C1 segment of cervical spinal cord (tissue), 14 donors: ENCODE measurements around the gene MAPK8.

Experiments
- DNase-seq, 14 donors: peaks; one replicate each; lab custom pipeline; 2025; lab: John Stamatoyannopoulos, UW

Gene MAPK8

DNA sequence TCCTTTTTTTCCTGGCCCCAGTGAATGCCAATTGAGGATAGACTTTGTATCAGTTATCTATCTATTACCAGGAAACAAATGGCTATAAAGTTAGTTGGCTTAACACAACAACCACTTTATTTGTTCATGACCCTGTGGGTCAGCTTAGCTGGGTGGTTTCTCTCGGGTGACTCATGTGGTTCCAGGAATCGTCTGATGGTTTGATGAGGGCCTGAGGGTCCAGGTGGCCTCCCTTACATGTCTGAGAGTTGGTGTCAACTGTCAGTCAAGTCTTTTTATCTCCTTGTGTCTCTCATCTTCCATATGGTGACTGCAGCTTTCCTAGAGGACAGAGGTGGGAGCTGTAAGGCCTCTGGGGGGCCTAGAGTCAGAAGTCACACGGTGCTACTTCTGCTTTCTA is 15.3 kb upstream of the MAPK8 start:
- DNase-seq, result no peak

DNA sequence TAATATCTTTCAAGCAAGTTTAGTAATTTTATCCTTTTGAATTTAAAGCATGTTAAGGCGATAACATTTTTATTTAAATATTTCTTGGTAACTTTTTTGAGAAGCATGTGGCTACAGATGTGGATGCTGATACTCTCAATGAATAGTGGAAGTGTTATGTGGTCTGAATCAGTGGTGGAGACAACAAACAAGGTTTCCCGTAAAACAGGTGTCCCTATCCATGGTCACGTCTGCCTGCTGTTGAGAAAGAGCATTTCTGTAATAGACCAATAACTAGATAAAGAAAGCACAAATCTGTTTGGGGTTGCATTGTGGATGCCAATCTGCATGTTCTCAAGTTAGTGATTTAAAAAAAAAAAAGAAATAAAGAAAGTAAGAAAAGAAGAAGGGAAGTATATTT is 13.9 kb upstream of the MAPK8 start:
- no peak for DNase-seq

DNA sequence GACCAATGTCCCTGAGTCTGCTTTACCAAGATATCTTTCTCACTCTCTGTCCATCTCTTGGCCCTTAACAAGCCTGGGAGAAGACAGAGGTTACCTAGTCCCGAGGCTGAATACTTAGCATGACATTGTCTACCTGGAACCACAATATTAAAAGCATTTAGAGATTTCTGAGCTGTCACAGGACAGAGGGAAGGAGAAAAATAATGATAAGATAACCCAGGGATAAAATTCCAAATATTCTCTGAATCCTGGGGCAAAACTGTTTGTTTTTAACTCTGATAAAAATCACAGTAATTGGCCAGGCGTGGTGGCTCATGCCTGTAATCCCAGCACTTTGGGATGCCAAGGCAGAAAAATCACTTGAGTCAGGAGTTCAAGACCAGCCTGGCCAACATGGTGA is 12.0 kb upstream of the MAPK8 start:
- no peak for DNase-seq

DNA sequence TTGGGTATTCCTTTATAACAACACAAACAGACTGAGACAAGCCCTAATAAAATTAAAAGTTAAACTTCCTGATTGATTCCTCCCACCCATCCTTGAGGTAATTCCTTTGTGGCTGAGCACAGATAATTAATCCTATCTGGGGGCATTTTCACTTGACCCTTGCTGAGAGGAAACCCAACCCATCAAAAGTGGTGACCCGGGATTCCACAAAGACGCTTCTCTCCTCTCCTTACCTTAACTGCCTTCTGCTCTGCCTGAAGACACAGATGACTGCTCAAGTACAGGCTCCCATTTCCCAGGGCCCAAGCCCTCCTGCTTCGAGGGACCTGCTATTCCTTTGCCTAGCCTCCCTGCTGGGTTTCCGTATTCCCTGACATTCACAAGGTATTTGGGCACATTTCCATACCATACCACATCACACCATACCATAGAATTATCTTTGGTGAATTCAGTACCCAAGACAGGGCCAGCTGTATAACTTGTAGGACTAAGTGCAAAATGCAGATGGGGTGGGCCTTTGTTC is 9.8 kb upstream of the MAPK8 start:
- DNase-seq, result no peak

GRCh38 chr10:48299066-48299465 is 7.4 kb upstream of the MAPK8 start:
- DNase-seq, result no peak

DNA sequence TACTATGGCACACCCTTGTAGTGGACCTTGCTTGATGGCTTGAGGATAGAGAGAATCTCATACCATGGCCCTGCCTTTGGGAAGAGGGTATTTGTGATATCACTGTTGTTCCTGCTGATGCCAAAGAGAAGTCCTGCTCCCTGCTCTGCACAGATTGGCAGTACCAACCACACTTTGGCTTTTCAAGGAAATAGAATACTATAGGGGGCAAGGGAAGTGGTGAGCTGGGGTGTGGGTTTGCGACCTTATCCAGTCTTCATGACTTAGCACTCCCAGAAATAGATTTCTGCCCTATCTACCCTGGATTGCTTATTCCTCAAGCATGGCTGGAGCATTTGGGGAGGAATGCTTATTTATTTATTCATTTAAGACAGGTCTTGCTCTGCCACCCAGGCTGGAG is 6.8 kb upstream of the MAPK8 start:
- DNase-seq, result no peak

DNA sequence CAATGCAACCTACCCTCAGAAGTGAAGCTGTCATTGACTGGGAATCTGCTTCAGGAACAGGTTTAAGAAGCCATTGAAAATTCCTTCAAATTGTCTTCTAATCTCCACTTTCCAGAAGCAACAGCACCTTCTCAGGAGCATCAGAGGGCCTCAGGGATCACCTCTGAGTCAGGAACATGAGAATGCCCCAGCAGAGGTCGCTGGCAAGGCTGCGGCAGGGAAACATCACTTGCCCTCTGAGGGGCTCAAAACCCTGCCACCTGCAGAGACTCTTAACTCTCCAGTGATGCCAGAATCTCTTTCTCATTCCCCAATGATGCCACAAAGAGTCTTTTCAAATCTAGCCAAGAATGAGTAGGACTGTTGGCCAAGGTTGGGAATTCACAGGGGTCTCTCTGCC is 5.9 kb upstream of the MAPK8 start:
- DNase-seq, result no peak

DNA sequence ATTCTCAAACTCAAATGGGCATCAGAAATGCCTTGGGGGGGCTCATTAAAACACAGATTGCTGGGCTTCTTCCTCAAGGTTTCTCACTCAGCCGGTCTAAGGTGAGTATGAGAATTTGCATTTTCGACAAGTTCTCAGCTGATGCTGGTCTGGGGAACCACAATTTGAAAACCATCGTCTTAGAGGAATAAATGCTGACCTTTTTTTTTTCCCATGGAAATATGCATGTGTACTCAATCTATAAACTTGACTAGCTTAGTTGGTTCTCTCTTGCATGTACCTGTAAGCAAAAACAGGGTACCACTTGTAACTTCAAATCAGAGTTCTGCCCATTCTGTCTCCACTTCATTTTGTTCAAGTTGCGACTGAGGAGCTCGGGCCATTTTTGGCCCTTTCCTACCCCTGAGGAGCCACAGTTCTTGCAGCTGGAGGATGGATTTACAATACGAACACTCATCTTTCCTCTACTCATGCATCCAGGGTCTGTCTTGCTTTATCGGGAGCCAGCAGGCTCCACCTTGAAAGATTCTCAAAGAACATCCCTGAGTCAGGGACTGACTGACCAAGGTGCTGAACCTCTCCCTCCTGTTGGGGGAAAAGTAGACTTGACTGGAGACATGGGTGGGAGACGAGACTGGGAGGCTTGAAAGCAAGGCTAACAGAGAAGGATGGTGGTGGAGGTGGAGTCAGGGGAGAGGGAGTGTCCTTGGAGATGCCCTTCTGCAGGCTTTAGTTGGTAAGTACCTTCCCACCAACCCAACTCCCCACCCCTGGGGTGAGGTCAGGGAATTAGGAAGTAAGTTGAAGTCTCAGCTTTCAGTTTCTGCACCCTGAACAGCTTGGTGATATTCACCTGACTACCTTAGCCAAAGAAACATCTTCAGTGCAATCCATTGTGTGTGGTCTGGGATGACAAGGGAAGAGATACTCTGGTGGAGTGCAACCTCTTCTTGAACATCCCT is 3.7 kb upstream of the MAPK8 start:
- no peak for DNase-seq

- DNase-seq, result no peak
These were observed 592 bp upstream of the MAPK8 start for GRCh38 chr10:48305905-48306264.

DNA sequence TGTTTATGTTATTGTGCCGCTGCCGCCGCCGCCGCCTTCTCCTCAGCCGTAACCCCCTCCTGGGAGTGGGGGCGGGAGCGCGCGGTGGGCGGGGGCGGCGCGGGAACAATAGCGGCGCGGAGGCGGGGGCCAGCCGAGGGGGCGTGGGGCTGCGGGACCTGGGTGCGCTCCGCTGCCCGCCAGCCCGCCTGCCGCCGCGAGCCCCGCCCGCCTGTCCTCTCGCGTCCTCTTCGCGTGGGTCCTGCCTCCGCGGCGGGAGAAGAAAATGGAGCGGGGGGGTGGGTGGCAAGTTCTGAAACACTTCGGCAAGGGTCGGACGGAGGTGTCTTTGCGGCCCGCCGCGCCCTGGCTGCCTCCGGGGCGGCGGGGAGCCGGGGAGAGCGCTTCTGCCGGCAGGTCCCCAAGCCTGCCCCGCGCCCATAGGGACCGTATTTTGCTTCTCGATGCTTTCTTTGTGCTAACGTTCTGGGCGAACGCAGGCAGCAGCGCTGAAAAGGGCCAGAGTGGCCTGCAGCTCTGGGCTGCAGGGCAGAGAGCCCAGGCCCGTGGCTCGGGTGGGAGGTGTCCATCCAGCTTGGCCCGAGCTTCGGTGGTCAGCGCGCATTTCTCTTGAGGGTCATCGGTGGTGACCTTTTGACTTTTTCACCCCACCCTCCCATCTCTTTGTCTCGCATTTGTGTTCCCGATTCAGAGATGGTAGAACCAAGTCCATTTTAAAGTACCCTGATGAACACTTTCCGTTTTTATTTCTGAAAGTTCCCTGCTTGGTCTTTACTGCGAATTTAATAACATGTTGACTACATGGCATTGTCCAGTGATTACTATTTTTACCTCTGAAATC is 613 bp downstream of the MAPK8 start:
- peak in 5 of 14 donors; percentile 34 to 86 (median 69) for DNase-seq

DNA sequence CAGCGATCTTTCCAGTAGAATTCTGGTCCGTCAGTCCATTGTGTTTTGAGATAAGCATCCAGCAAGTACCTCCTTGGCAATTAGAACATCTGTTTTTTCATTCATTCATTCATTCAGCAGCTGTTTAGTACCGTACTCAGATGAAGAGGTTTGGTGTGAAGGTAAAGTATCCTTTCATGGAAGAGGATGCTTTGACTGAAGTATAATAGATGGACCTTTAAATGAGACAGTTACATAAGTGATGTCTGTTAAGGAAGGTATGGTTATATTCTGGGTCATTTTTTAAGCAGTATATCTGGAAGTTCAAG is 1.2 kb downstream of the MAPK8 start:
- DNase-seq, result no peak

DNA sequence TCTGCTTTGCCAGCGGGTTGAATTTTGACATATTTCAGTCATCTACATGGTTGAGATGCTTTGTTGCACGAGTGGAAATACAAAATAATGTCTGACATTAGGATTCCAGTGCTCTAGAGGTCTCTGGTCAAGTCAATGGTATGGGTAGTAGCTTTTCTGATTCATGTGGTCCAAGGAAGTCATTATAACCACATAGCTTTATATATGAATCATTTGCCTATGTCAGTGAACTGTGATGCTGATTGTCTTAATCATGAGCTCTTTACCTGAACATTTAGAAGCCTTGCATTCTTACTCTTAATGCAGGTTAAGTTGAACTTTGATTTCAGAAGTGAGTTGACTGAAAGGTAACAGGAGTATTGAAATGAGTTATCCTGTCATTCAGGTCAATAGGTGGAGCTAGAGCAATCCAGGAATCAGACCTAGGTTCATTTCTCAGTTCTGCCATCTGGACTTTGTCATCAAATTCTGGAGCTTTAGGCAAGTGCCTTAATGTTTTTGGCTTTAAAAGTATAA is 3.3 kb downstream of the MAPK8 start:
- peak in 1 of 14 donors; percentile 1 for DNase-seq

DNA sequence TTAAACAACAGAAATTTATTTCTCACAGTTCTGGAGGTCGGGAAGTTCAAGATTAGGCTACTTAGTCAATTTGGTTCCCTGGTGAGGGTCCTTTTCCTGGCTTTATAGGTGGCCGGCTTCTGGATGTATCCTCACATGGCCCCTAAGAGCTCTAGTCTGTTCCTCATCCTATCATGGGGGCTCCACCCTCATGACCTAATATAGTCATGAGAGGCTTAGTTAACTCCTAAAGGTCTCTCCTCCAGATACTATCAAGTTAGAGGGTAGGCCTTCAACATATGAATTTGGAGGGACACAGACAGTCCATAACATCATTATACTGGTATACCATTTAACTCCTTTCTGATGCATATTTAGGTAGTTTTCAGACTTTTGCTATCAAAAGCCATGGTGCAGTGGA is 7.6 kb downstream of the MAPK8 start:
- DNase-seq, result no peak

- no peak for DNase-seq
These were observed 9.8 kb downstream of the MAPK8 start for GRCh38 chr10:48316236-48316635.

- no peak for DNase-seq
These were observed 11.0 kb downstream of the MAPK8 start for GRCh38 chr10:48317321-48317990.

- DNase-seq, result no peak
These were observed 15.5 kb downstream of the MAPK8 start for GRCh38 chr10:48322017-48322416.

DNA sequence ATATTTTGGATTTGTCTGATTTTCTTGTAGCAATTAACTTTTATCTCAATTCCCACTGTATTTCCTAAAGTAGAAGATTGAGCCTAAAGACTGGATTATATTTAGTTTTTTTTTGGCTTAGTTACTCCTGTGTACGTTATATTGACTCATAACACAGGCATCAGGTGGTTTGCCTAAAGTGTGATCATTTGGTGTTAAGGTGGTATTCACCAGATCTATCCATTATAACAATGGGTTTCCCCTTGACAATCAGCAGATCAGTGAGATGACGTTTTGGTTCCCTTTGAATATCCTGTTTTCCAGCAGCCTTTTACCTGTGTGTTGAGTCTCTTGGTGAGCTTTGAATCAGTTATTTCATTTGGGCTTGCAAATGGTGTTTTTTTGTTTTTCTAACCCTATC is 18.1 kb downstream of the MAPK8 start:
- DNase-seq, result no peak

DNA sequence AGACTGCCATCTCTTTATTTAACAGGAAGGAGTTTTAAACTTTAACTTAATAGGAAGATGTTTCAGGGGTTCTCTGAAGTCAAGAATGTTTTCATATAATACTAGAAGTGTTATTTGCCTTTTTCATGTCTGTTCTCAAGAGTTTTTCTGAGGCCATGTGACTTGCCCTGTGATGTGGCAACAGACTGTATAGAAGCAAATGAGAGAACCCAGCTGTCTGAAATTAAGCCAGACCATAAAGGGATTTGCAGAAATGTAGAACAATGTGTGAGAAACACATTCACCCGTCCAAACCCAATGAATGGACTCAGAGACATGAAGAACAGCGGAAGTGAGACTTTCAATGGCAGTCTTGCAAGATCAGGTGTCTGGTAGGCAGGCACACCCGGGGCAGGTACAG is 23.8 kb downstream of the MAPK8 start:
- no peak for DNase-seq

DNA sequence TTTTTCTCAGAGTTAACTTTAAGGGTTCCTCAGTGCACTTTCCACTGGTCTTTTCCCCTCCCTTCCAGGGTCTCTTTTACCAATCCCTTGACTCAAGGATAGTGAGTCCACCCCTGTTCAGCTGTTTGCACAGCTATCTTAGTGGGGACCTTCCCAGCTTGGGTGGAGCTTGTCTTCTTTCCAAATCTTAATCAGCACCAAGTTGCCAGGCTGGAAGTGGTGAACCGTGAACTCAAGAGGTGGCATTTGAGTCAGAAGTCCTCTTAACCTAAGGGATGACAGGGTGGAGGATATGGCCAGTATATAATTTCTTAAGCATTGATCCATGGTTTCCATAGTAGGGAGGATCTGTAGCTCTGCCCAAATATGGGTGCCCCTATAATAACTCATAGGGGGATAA is 25.0 kb downstream of the MAPK8 start:
- DNase-seq, result no peak

DNA sequence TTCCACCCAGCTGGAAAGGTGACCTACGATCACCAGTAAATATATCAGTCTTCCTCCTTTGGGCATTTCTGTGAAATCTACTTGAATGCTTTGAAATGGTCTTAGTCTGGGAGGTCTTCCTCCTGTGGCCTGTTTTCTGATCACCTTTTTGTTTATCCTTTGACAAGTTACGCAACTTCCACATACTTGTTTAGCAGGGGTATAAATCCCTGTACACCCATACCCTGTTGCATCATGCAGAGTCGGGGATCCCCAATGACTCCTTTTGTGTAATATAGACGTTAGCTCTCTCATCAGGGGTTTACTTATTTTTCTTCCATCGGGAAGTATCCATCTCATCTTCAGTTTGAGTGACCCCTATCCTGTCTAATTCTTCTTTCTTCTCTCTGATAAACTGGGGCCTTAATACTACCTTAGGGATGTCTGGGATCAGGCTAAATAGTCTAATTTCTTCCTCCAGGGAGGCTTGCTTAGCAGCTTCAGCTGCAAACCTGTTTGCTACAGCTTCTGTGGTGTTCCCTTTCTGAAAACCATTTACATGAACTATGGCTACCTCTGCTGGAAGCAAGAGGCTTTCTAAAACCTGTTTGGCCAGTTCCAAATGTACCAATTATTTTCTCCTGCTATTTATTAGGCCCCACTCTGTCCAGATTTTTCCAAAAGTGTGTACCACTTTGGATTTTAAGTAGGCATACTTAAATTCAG is 25.8 kb downstream of the MAPK8 start:
- no peak for DNase-seq

DNA sequence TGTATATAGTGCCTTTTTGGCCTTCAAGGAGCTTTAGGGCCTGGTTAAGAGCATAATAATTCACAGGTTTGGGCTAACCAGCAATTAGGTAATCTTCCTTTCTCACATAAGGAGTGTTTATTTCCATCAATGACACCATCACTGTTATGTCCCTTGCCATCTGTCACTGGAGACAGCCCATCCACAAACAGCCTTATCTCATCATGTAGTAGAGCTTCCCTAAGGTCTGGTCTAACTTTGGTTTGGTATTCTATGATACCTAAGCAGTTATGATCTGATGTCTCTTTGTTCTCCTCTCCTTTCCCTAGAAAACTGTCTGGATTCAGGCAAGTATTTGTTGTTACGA is 26.4 kb downstream of the MAPK8 start:
- peak in 1 of 14 donors; percentile 45 for DNase-seq
